HG02870 (cell line): ENCODE results near the gene LEO1.

Experiments
- ATAC-seq: cut with Tn5 transposase; IDR thresholded peaks from one replicate; pipeline ENCODE4 v1.9.1; 2021; ENCODE audit warnings: mild to moderate bottlenecking, moderate library complexity; ENCODE audit not compliant: unreplicated experiment

LEO1 gene

DNA sequence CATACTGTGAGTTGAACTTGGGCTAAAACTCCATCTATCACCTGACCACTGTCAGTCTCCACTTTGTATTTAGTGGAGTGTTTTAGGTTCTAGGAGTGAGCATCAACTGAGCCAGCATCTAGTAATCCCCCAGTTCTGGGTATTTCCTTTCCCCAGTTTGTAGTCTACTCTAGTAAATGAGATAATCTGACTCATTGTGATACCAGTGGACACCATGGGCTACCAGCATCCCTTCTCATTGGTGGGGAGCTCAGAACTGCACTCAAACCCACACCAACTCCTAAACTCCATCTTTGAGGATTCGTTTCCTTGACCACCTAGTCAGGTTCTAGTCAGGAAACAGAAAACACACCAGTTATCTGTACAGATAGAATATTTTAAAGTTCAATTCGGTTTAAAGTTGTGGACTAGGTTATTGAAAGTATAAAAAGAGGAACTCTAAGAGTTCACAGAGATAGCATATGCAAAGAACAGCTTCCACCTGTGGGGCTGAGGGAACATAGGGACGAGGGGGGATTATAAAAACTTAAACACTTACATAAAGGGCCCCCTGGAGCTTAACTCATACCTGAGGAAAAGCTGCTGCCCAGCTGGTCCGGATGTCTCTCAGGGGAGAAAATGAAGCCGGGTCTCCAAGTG lies 36.0 kb downstream of the LEO1 start:
- peak; percentile 96 for ATAC-seq

DNA sequence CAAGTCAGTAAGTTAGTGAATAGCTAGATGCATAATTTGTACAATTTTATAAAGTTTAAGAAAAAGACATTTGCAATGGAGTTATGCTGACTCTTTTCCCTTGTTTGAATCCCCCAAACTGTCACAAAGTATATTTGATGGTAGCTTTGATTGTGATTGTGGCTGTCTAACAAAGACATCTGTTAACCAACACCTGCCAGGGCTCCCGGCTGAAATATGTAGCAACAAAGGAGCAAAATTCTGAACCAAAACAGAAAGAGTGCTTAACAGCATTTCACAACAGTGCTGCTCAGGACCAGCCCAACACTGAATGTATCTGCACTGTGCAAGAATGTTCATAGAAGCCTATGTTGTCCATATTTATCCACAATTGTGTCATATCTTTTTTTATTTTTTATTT lies 39.4 kb downstream of the LEO1 start:
- ATAC-seq, result no peak

DNA sequence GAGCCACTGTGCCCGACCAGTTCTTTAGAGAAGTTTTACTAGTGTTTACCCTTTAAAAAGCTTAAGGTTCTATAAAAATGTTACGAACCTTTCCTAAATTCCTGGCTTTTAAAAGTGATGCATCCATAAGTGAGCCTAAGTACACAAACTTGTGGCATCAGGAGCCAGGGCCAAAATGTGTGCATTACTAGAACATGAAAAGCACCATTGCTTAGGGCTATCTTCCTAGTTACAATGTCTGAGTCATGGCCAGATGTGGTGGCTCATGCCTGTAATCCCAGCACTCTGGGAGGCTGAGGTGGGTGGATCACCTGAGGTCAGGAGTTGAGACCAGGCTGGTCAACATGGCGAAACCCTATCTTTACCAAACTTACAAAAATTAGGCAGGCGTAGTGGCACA lies 39.9 kb downstream of the LEO1 start:
- ATAC-seq, result no peak

DNA sequence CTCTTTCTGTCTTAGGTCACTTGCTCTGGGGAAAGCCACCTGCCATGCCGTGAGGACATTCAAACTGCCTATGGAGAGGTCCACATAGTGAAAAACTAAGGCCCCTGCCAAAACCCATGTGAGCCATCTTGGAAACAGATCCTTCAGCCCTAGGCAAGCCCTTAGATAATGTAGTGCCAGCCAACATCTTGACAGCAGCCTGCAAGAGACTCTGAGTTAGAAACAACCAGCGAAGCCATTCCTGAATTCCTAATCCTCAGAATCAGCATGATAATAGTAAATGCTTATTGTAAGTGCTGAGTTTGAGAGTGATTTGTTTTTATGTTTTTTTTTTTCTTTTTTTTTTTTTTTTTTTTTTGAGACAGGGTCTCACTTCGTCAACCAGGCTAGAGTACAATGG lies 40.6 kb downstream of the LEO1 start:
- ATAC-seq, result no peak

DNA sequence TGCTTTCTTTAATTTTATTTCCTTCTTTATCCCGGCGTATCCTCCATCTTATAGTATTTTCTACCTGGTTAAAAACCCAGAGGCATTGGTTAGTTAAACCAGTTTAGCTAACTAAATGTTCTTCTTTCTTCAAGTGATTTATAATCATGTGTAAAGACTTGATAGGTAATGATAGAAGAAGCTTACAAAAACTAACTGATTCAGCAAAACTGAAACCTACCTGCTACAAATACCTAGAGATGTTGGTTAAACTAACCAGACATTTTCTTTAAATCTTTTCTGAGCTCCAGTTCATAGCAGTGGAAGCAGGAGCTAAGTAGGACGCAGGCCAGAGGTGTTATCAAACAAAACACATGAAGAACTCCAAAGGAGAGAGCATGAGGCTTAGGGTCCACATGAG lies 44.8 kb downstream of the LEO1 start:
- no peak for ATAC-seq

DNA sequence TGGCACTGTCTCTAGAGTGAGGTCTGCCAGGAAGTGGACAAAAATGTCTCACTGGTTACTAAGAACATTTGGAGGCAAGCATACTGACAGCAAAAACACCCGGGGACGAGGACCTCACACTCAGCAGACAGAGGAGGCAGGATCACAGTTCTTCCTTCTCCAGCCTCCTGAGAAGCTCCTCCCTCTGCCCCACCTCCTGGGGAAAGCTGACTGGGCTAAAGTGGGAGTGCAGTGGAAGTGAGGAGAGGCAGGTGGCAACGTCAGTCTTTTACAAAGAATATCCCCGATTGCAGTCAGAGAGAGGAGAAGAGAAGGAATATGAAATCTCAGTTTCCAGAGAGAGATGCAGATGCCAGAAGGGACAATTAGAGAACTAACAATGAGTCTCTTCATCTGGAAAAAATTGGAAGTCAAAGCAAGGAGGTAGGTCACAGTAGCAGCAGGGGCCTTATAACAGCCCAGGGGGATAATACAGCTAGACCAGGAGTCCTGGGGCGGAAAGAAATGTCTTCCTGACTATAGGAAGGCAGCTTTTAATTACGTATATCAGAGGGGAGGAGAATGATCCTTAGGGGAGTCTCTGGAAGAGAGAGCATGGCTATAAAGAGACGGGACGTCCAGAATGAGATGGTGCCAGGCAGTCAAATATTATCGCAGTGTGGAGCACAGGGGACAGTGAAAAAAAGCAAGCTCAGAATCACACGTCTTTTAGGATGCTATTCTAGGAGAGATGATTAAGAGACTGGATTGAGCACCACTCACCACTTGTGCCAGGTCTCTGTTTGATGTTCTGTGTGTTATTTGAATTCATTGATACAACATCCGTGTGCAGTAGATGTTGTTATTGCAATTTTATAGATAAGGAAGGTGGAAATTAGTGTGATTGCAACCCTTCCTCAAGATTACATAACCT lies 47.2 kb downstream of the LEO1 start:
- ATAC-seq, result no peak

DNA sequence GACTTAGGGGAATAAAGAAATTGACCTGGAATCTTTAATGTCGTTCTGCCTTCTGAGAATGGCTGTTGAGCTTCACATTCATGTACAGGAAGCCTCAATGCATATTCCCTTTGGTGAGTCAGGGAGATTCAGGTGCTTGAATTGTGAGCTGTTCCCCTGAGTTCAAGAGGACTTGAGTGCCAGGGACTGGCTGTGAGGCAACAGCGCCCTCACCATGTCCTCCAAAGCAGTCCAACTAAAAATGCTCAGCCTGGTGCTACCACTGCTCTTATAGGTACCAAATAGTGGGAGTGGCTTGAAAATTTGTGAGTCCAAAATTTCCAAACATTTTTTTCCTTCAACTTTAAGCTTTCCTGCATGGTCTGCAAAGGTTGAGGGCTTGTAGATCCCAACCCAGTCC lies 54.1 kb downstream of the LEO1 start:
- ATAC-seq, result no peak

DNA sequence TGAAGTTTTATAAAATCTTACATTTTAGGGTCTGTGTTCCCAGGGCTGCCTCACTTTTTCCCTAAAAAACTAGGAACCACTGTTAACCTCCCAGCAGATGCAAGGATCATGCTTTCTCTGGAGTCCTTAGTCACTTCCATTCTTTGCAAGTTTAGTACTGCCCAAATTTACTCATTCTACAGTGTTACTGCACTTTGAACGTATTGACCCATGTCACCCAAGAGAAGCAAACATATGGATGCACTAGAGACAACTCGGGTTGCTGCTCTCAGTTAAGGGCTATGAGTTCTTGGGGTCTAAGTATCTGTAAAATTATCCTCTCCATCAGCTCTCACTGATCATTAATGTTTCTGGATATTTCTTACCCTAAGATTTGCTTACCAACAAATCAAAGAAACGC lies 59.0 kb downstream of the LEO1 start:
- no peak for ATAC-seq

DNA sequence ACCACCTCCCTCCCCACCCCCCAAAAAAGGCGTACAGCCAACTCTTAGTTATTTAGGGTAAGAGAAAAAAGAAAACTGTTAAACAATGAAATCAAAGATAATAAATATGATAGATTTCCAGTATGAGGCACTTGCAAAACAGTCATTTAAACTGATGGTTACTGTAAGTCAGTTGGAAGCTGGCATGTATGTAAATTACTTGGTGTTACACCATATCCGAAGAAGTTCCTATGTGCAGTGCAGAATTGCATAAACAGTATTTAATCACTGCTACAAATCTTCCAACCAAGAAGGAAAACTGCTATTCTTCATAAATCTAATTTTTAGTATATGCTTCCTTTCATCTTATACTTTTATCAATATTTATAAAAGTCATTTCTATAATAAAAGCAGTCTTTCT lies 62.0 kb downstream of the LEO1 start:
- no peak for ATAC-seq

DNA sequence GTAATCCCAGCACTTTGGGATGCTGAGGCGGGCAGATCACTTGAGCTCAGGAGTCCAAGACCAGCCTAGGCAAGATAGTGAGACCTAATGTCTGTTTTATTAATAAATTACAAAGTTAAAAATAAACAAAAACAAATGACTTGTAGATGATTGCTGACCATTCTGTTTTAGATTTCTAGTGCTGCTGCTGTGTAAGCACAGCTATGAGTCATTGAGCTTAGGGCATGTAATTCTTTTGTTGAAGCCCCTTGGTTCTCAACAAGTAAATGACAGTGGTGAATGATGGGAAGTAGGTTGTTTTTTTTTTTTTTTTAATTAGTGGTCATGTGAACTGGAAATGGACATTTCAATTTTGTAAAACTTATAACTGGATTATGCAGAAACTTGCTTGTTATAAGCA lies 63.3 kb downstream of the LEO1 start:
- no peak for ATAC-seq

DNA sequence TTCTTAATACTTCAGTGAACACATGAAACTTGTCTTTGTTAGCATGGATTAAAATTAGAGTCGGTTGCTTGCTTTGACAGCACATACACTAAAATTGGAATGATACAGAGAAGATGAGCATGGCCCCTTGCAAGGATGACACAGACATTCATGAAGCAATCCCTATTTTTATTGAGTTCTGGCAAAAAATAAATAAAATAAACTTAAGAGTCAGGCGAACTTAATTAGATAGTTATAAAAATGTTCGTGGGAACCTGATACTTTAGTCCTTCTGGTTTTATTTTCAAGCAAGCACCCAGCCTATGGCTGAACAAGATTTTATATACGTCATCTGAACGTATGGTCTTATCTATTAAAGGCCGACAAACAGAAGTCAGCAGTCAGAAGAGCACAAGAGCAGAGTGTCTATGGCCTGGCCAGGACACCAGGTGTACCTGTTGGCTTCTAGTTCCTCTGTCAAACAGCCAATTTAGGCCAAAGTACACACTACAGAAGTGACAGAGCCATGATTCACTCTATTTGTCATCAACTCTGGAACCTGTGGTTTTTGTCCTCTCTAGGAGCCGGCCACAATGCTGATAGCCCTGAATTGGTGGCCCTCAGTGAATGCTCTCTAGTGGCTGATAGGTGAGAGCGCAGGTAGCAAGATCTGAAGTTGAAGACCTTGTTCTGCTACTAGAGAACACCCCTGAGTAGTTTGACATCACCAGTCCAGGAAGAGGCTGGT lies 64.3 kb downstream of the LEO1 start:
- no peak for ATAC-seq

DNA sequence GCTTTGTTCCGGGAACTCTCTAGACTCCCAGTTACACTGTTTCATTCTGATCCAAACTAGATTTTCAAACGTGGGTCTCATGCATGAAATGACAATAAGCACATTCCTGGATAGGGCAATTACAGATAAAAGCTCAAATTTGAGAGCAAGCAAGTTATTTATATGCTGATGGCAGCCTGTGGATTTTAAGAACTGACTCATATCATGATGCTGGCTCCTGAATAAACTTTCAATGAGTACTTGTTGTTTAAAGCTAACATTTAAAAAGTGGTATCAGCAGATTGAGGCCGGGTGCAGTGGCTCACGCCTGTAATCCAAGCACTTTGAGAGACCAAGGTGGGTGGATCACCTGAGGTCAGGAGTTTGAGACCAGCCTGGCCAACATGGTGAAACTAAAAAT lies 66.6 kb downstream of the LEO1 start:
- ATAC-seq, result no peak

DNA sequence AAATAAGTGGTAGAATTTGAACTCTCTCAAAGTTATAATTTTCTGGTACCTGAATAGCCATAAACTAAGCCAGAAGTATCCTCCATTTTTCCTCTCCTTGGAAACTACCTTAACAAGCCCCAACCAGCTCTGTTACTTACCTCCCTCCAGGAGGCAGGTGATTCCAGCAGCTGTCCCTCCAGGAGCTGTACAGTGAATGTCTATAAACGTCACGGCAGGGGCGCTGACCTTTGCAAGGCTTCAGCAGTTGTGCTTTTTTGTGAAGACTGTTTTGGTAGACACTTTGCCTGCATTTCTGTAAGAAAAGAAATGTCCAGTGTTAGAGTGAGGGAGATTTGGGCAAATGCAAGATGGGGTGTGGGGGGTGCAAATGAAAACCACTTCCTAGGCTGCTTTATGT lies 67.2 kb downstream of the LEO1 start:
- no peak for ATAC-seq

DNA sequence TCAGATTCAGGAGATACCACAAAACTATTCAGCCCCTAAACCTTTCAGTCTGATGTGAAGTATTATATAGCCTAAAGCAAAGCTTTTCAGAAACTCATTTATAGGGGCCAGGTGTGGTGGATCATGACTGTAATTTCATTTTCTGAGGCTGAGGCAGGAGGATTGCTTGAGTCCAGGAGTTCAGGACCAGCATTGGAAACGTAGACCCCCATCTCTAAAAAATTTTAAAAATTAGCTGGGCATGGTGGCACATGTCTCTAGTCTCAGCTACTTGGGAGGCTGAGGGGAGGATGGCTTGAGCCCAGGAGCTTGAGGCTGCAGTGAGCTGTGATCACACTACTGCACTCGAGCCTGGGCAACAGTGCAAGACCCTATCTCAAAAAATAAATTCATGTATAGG lies 82.1 kb downstream of the LEO1 start:
- ATAC-seq, result no peak

DNA sequence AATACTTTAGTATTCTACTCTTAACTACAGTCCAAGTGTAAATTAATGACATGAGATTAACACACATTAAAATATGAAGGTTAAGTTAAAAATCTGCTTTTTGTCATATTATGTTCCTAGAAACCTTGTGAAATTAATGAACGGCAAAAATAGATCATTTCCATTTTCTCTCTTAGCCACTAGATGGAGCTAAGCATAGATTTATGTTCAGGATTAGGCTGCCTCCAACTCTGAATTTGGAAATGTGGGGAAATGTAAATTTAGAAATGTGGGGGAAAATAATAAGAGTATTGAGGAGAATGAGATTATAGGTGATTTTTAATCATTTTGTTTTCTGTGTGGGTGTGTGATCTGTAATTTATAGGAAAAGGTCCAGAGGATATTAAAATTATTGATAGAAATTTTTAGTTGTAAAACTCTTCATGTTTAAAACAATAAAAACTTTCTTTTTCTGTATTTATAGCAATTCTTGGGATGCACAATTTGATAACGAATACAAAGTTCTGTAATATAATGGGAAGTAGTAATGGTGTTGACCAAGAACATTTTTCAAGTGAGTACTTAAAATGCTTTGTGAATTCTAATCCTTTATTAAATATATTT lies 82.9 kb downstream of the LEO1 start:
- no peak for ATAC-seq
